Cerebellar nuclear complex (tissue), 1 donor: ENCODE measurements around the gene BNC2.

Source experiments
- DNase-seq, 2 experiments: peaks; one replicate each; lab custom pipeline; 2025; lab: John Stamatoyannopoulos, UW

BNC2 gene

GRCh38 chr9:16627967-16628366 is 242.5 kb downstream of the BNC2 start:
- DNase-seq: no peak

- DNase-seq: no peak
These were observed 242.9 kb downstream of the BNC2 start for GRCh38 chr9:16627521-16627920.

GRCh38 chr9:16626577-16627130 is 243.8 kb downstream of the BNC2 start:
- DNase-seq: peak in 1 of 2 experiments; percentile 7

- no peak for DNase-seq
These were observed 244.7 kb downstream of the BNC2 start for GRCh38 chr9:16625811-16626210.

- DNase-seq: no peak
These were observed 245.3 kb downstream of the BNC2 start for GRCh38 chr9:16625161-16625631.

- DNase-seq: no peak
These were observed 245.7 kb downstream of the BNC2 start for GRCh38 chr9:16624744-16625117.

- DNase-seq: no peak
These were observed 246.3 kb downstream of the BNC2 start for GRCh38 chr9:16623989-16624743.

GRCh38 chr9:16622541-16622940 is 247.9 kb downstream of the BNC2 start:
- no peak for DNase-seq

- no peak for DNase-seq
These were observed 250.5 kb downstream of the BNC2 start for GRCh38 chr9:16619914-16620520.

- no peak for DNase-seq
These were observed 251.1 kb downstream of the BNC2 start for GRCh38 chr9:16619402-16619801.

- DNase-seq: no peak
These were observed 251.9 kb downstream of the BNC2 start for GRCh38 chr9:16618524-16618923.

GRCh38 chr9:16616686-16617085 is 253.8 kb downstream of the BNC2 start:
- no peak for DNase-seq

GRCh38 chr9:16615451-16615850 is 255.0 kb downstream of the BNC2 start:
- DNase-seq: no peak

- no peak for DNase-seq
These were observed 256.9 kb downstream of the BNC2 start for GRCh38 chr9:16613605-16614004.

- DNase-seq: no peak
These were observed 257.4 kb downstream of the BNC2 start for GRCh38 chr9:16613051-16613450.

GRCh38 chr9:16612627-16613026 is 257.8 kb downstream of the BNC2 start:
- no peak for DNase-seq

GRCh38 chr9:16611983-16612382 is 258.5 kb downstream of the BNC2 start:
- DNase-seq: no peak

- no peak for DNase-seq
These were observed 259.5 kb downstream of the BNC2 start for GRCh38 chr9:16611001-16611400.

- no peak for DNase-seq
These were observed 259.9 kb downstream of the BNC2 start for GRCh38 chr9:16610538-16610937.

- DNase-seq: no peak
These were observed 261.6 kb downstream of the BNC2 start for GRCh38 chr9:16608906-16609305.

GRCh38 chr9:16602494-16602893 is 268.0 kb downstream of the BNC2 start:
- DNase-seq: no peak

GRCh38 chr9:16601991-16602390 is 268.5 kb downstream of the BNC2 start:
- no peak for DNase-seq

GRCh38 chr9:16598316-16598715 is 272.2 kb downstream of the BNC2 start:
- DNase-seq: no peak
